ENCODE results near the gene ARHGAP22.

Gene ARHGAP22

GRCh38 chr10:48472501-48473069 lies 132.3 kb downstream of the ARHGAP22 start:
- peak in 1 of 2 experiments; percentile 49 for DNase-seq (ENCODE audit: low read depth in 1 of 2, low spot score in 1 of 2)
- H3K27ac ChIP-seq (replicated peaks), result no peak overlapping the region
- TF ChIP-seq SPI1 (IDR thresholded peaks at IDR 0.05; ENCODE audit: borderline replicate concordance, low read depth) (no peak), POLR2AphosphoS5 (IDR thresholded peaks at IDR 0.05; ENCODE audit: low read depth) (no peak), GABPA (IDR thresholded peaks at IDR 0.05; ENCODE audit: low read depth) (no peak)
- TF ChIP-seq, protein P1, sequence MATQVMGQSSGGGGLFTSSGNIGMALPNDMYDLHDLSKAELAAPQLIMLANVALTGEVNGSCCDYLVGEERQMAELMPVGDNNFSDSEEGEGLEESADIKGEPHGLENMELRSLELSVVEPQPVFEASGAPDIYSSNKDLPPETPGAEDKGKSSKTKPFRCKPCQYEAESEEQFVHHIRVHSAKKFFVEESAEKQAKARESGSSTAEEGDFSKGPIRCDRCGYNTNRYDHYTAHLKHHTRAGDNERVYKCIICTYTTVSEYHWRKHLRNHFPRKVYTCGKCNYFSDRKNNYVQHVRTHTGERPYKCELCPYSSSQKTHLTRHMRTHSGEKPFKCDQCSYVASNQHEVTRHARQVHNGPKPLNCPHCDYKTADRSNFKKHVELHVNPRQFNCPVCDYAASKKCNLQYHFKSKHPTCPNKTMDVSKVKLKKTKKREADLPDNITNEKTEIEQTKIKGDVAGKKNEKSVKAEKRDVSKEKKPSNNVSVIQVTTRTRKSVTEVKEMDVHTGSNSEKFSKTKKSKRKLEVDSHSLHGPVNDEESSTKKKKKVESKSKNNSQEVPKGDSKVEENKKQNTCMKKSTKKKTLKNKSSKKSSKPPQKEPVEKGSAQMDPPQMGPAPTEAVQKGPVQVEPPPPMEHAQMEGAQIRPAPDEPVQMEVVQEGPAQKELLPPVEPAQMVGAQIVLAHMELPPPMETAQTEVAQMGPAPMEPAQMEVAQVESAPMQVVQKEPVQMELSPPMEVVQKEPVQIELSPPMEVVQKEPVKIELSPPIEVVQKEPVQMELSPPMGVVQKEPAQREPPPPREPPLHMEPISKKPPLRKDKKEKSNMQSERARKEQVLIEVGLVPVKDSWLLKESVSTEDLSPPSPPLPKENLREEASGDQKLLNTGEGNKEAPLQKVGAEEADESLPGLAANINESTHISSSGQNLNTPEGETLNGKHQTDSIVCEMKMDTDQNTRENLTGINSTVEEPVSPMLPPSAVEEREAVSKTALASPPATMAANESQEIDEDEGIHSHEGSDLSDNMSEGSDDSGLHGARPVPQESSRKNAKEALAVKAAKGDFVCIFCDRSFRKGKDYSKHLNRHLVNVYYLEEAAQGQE (IDR thresholded peaks at IDR 0.05; ENCODE audit: insufficient replicate concordance, low read depth), result no peak
- TF ChIP-seq, protein P2, sequence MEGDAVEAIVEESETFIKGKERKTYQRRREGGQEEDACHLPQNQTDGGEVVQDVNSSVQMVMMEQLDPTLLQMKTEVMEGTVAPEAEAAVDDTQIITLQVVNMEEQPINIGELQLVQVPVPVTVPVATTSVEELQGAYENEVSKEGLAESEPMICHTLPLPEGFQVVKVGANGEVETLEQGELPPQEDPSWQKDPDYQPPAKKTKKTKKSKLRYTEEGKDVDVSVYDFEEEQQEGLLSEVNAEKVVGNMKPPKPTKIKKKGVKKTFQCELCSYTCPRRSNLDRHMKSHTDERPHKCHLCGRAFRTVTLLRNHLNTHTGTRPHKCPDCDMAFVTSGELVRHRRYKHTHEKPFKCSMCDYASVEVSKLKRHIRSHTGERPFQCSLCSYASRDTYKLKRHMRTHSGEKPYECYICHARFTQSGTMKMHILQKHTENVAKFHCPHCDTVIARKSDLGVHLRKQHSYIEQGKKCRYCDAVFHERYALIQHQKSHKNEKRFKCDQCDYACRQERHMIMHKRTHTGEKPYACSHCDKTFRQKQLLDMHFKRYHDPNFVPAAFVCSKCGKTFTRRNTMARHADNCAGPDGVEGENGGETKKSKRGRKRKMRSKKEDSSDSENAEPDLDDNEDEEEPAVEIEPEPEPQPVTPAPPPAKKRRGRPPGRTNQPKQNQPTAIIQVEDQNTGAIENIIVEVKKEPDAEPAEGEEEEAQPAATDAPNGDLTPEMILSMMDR (IDR thresholded peaks at IDR 0.05; ENCODE audit: insufficient read depth, low read length), result no peak
- no peaks in the 10 kb centered on the region for H3K27me3 ChIP-seq (ENCODE audit: insufficient read depth, poor library complexity, severe bottlenecking)
- H3K4me3 ChIP-seq (replicated peaks; ENCODE audit: insufficient read depth, low read length), result no peak overlapping the region

- Histone ChIP-seq H3K4me3 (replicated peaks; ENCODE audit: insufficient read depth, low read length) (no peak overlapping the region), H3K27me3 (ENCODE audit: insufficient read depth, poor library complexity, severe bottlenecking) (no peaks in the 10 kb centered on the region), H3K27ac (replicated peaks) (no peak overlapping the region)
- TF ChIP-seq SPI1 (IDR thresholded peaks at IDR 0.05; ENCODE audit: borderline replicate concordance, low read depth), result no peak
- TF ChIP-seq, protein P2 (IDR thresholded peaks at IDR 0.05; ENCODE audit: insufficient read depth, low read length), result no peak
- TF ChIP-seq, protein P1 (IDR thresholded peaks at IDR 0.05; ENCODE audit: insufficient replicate concordance, low read depth), result no peak
- no peak for DNase-seq (ENCODE audit: low read depth in 1 of 2, low spot score in 1 of 2)
These were observed 133.7 kb downstream of the ARHGAP22 start for GRCh38 chr10:48470893-48471805.

DNA sequence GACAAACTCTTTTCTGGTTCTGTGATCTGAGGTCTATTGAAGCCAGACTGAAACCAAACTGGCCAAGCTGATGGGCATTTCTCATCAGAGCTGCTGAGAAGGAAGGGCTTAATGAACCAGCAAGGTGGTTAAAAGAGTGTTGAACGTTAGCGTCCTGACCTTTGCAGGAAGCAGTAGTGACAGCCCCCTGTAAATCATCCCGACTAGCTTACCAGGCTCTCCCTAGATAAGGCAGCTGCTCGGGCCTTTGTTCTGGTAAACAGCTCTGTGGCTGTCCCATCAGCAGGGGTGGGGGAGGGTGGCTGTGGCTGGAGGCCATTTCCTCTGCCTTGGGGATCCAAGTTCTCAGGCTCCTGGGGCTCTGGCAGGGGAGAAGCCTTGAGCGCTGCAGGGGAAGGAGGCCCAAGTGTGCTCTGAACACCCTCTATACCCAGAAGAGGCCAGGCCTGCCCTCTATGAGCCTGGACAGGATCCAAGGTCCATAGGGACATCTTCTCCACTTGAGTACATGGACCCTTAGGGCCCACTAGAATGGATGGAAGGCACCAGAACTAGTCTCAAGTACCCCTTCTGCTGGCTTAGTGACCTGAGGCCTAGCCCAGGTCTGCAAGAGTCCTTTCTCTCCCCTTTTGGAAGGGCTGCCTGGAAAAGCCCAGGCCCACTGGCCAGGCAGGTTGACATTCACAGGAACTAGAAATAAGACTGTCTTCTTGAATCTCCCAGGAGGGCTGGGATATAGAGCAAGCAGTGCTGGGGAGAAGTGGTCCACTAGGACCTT lies 134.6 kb downstream of the ARHGAP22 start:
- Histone ChIP-seq H3K4me3 (replicated peaks; ENCODE audit: insufficient read depth, low read length) (no peak overlapping the region), H3K27ac (replicated peaks) (no peak overlapping the region), H3K27me3 (ENCODE audit: insufficient read depth, poor library complexity, severe bottlenecking) (no peaks in the 10 kb centered on the region)
- no peak for DNase-seq (ENCODE audit: low read depth in 1 of 2, low spot score in 1 of 2)
- TF ChIP-seq, protein P2 (IDR thresholded peaks at IDR 0.05; ENCODE audit: insufficient read depth, low read length), result no peak
- TF ChIP-seq, protein P1 (IDR thresholded peaks at IDR 0.05; ENCODE audit: insufficient replicate concordance, low read depth), result no peak
- no peak for TF ChIP-seq GABPA (IDR thresholded peaks at IDR 0.05; ENCODE audit: low read depth)
- no peak for TF ChIP-seq POLR2AphosphoS5 (IDR thresholded peaks at IDR 0.05; ENCODE audit: low read depth)
- TF ChIP-seq SPI1 (IDR thresholded peaks at IDR 0.05; ENCODE audit: borderline replicate concordance, low read depth), result no peak
